Ascending aorta (tissue), 2 donors: ENCODE data around the gene PAPSS1. TPM values are rescaled to one million over a fixed set of nuclear protein-coding genes. Genes with fewer than 3 reads are reported as not detected.
"Not testable (repeated sequence)": the region's sequence is repeated elsewhere in the genome, so short reads cannot be mapped to it uniquely, and the experiment has no call there.

Source experiments
- DNase-seq, 2 donors: peaks; one replicate each; pipeline ENCODE4 v3.0.0-alpha.2; 2019; ENCODE audit warnings: low spot score in 2 of 2
- H3K27ac ChIP-seq, 2 donors: fragments of 200-600 bp; sonication (generic); one replicate each; pipeline ENCODE4 v1.5.1; 2016 to 2017; ENCODE audit warnings: mild to moderate bottlenecking in 1 of 2
- H3K27me3 ChIP-seq: fragments of 200-600 bp; sonication (generic); one replicate; pipeline ENCODE4 v1.5.1; 2017
- H3K36me3 ChIP-seq, 2 donors: fragments of 200-600 bp; sonication (generic); one replicate each; pipeline ENCODE4 v1.5.1; 2016
- H3K4me1 ChIP-seq, 2 donors: fragments of 200-600 bp; sonication (generic); one replicate each; pipeline ENCODE4 v1.5.1; 2016 to 2017; ENCODE audit warnings: mild to moderate bottlenecking in 1 of 2
- H3K4me3 ChIP-seq, 2 donors: fragments of 200-600 bp; sonication (generic); one replicate each; pipeline ENCODE4 v1.5.1; 2016 to 2017; ENCODE audit warnings: mild to moderate bottlenecking in 1 of 2
- H3K9me3 ChIP-seq, 2 donors: fragments of 200-600 bp; sonication (generic); one replicate each; pipeline ENCODE4 v1.5.1; 2016
- CTCF ChIP-seq, 3 experiments: fragments of 200-600 bp in 2 of 3; fragments of 450-650 bp in 1 of 3; sonication (generic) in 2 of 3; IDR thresholded peaks; one replicate each; pipeline ENCODE4 v1.5.1; 2016 to 2019; ENCODE audit warnings: antibody characterized with exemption in 3 of 3, mild to moderate bottlenecking in 1 of 3, moderate library complexity in 1 of 3
- intact Hi-C: fragments of 100-400 bp; cut with DNase I; formaldehyde crosslinking; loops from one replicate; pipeline ENCODE4 v1.15.1; 2023
- total RNA-seq: library from RNA; depleted of rRNA; stranded (reverse); fragments of >200 nt; gene quantifications from one replicate; pipeline ENCODE4 v1.1.0, GENCODE V29; 2016

The PAPSS1 gene
- total RNA-seq, 1 donor from 2014 or later: 17.9 TPM

DNA sequence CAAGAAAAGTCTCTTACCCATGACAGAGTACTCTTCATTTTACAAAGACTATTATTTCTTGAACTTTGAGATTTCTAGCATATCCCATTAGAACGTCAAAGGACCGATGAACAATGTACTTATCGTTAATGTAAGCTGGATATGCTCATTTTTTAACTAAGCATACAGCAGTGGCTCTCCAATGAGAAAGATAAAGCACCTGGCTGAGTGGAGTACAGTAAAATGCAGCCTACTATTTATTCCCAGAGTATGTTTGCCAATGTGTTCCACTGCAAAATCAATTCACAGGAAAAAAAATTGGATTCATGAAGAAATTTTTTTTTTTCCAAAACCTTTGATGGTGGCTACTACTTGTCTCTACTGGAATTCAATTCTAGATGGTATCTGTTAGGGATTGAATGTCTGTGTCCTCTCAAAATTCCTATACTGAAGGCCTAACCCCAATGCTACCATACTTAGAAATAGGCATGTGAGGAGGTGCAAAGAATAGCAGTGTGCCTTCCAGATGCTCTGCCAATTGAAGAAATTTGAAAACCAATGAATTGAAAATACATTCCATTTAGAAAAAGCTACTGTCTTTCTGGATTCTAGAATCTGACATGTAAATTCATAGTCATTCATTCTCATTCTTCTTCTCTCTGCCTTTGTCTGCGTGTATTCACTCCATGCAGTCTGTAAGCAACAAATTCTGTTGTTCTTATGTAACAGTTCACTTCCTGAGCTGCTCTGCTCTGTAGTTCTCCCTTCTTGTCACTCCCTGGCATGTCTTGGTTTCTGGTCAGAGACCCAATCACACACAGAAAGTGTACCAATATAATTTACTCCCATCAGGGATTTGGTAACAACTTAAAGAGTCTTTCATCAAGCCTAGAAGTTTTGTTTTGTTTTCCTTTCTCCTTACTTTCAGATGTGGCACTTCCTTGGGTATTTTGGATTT is 61.4 kb downstream of the PAPSS1 start:
- TF ChIP-seq CTCF (IDR thresholded peaks at IDR 0.05): no peak
- H3K9me3 ChIP-seq: no peaks in the 10 kb centered on the region
- no peak for DNase-seq
- H3K4me3 ChIP-seq: no peak overlapping the region
- H3K36me3 ChIP-seq: peaks cover 0 to 21% of the 10 kb centered on the region in 2 donors
- no peaks in the 10 kb centered on the region for H3K4me1 ChIP-seq
- intact Hi-C loops: no loop called here
- H3K27me3 ChIP-seq: no peaks in the 10 kb centered on the region
- no peak overlapping the region for H3K27ac ChIP-seq

DNA sequence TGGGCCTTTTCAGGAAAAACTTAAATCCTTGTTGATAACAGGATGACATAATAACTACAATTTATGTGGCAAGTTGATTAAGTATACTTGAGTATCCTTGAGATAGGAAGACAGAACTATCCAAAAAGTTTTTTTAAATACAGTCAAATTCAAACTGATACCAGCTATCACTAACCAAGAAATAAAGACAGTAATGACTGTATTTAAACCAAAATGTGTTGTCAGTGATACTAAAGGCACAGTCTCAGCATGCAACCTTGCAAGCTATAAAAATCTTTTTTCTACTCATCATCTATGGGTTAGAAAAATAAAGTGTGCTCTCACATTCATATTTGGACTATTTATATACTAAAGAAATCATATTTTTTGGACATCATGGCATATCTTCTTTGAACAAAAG is 64.7 kb downstream of the PAPSS1 start:
- Histone ChIP-seq H3K4me1 (no peaks in the 10 kb centered on the region), H3K36me3 (peaks cover 7 to 41% of the 10 kb centered on the region in 2 donors), H3K27me3 (no peaks in the 10 kb centered on the region), H3K27ac (no peak overlapping the region), H3K9me3 (no peaks in the 10 kb centered on the region), H3K4me3 (no peak overlapping the region)
- intact Hi-C loops: no loop called here
- no peak for TF ChIP-seq CTCF (IDR thresholded peaks at IDR 0.05)
- no peak for DNase-seq

GRCh38 chr4:107654694-107655093 is 65.3 kb downstream of the PAPSS1 start:
- intact Hi-C loops: no loop called here
- H3K9me3 ChIP-seq: no peaks in the 10 kb centered on the region
- no peak overlapping the region for H3K27ac ChIP-seq
- no peak for DNase-seq
- no peak for TF ChIP-seq CTCF (IDR thresholded peaks at IDR 0.05)
- H3K27me3 ChIP-seq: no peaks in the 10 kb centered on the region
- peaks cover 7 to 41% of the 10 kb centered on the region in 2 donors for H3K36me3 ChIP-seq
- no peak overlapping the region for H3K4me3 ChIP-seq
- H3K4me1 ChIP-seq: no peaks in the 10 kb centered on the region

GRCh38 chr4:107651408-107651807 is 68.6 kb downstream of the PAPSS1 start:
- intact Hi-C loops, H3K27me3 ChIP-seq, H3K4me3 ChIP-seq, H3K9me3 ChIP-seq, DNase-seq, H3K27ac ChIP-seq, H3K4me1 ChIP-seq: not testable (repeated sequence)
- H3K36me3 ChIP-seq: peaks cover 7 to 34% of the 10 kb centered on the region in 2 donors

GRCh38 chr4:107650251-107650650 is 69.8 kb downstream of the PAPSS1 start:
- no peak for DNase-seq
- no peaks in the 10 kb centered on the region for H3K27me3 ChIP-seq
- no peak overlapping the region for H3K4me3 ChIP-seq
- no peaks in the 10 kb centered on the region for H3K9me3 ChIP-seq
- intact Hi-C loops: no loop called here
- no peaks in the 10 kb centered on the region for H3K4me1 ChIP-seq
- H3K36me3 ChIP-seq: peaks cover 7 to 34% of the 10 kb centered on the region in 2 donors
- TF ChIP-seq CTCF (IDR thresholded peaks at IDR 0.05): no peak
- no peak overlapping the region for H3K27ac ChIP-seq

DNA sequence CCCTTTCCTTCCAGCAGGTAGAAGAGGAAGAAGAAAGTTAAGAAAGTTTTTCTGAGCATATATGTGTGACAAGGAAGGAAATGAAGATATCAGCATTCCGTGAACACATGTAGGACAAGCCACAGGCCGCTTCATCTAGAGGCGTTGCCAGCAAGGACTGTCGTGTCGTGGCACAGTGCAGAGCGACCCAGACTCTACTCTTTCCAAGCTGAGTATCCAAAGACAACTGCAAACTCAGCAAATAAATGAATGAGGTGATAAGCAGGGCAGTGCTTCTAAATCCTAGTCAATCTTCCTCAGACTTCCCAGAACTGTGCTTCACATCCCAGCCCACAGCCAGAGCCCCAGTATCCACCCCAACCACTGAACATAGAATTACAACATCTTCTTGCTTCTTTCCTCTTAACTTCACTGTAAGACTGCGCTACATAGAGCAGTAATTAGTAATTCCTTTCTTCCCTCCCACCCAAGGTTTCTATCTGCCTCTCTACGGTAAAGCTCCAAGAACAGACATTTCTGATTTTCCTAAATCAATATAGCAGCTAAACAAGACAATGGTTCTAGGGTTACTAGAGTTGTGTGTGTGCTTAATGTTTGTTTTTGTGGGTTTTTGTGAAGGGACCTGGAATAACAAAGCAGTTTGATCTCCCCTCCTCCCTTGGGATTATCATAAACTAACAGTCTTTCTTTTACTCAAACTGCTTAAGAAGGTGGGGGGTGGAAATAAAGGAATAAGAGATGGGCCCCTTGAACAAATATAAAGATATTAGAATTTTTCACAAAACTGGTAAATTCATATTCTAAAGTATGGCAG is 71.6 kb downstream of the PAPSS1 start:
- Histone ChIP-seq H3K36me3 (peaks cover 10 to 38% of the 10 kb centered on the region in 2 donors), H3K4me3 (no peak overlapping the region), H3K4me1 (no peaks in the 10 kb centered on the region), H3K27me3 (no peaks in the 10 kb centered on the region), H3K27ac (no peak overlapping the region), H3K9me3 (no peaks in the 10 kb centered on the region)
- intact Hi-C loops: no loop called here
- DNase-seq: no peak
- TF ChIP-seq CTCF (IDR thresholded peaks at IDR 0.05): no peak
